HEK293T (cell line): ENCODE results near the gene TUBB4B.

Experiments
- ARNT ChIP-seq: fragments of 450-650 bp; IDR thresholded peaks from 2 replicates; pipeline ENCODE4 v1.6.1; 2017; ENCODE audit warnings: mild to moderate bottlenecking
- BHLHE40 ChIP-seq: fragments of 450-650 bp; IDR thresholded peaks from 2 replicates; pipeline ENCODE4 v1.6.1; 2016; ENCODE audit warnings: mild to moderate bottlenecking, moderate library complexity, borderline replicate concordance
- ELF4 ChIP-seq: fragments of 450-650 bp; IDR thresholded peaks from 2 replicates; pipeline ENCODE4 v1.6.1; 2017; ENCODE audit warnings: antibody characterized with exemption
- FOXA1 ChIP-seq: fragments of 450-650 bp; IDR thresholded peaks from 2 replicates; pipeline ENCODE4 v1.6.1; 2016; ENCODE audit warnings: mild to moderate bottlenecking
- FOXK2 ChIP-seq: fragments of 450-650 bp; IDR thresholded peaks from 2 replicates; pipeline ENCODE4 v1.6.1; 2016; ENCODE audit warnings: mild to moderate bottlenecking
- FOXM1 ChIP-seq: fragments of 450-650 bp; IDR thresholded peaks from 2 replicates; pipeline ENCODE4 v1.6.1; 2017; ENCODE audit warnings: mild to moderate bottlenecking, borderline replicate concordance
- L3MBTL2 ChIP-seq: fragments of 450-650 bp; conservative IDR thresholded peaks from 2 replicates; pipeline ENCODE4 v1.6.1; 2016; ENCODE audit warnings: mild to moderate bottlenecking
- LEF1 ChIP-seq: fragments of 450-650 bp; IDR thresholded peaks from 2 replicates; pipeline ENCODE4 v1.6.1; 2017; ENCODE audit warnings: mild to moderate bottlenecking, borderline replicate concordance
- NFRKB ChIP-seq: fragments of 450-650 bp; IDR thresholded peaks from 2 replicates; pipeline ENCODE4 v1.6.1; 2016; ENCODE audit warnings: mild to moderate bottlenecking, moderate library complexity
- SP1 ChIP-seq: fragments of 450-650 bp; IDR thresholded peaks from 2 replicates; pipeline ENCODE4 v1.6.1; 2017
- SUZ12 ChIP-seq: fragments of 450-650 bp; IDR thresholded peaks from 2 replicates; pipeline ENCODE4 v1.6.1; 2016; ENCODE audit warnings: mild to moderate bottlenecking
- TARDBP ChIP-seq: fragments of 450-650 bp; IDR thresholded peaks from 2 replicates; pipeline ENCODE4 v1.6.1; 2016
- ZNF384 ChIP-seq: fragments of 450-650 bp; IDR thresholded peaks from 2 replicates; pipeline ENCODE4 v1.6.1; 2016
- TF ChIP-seq, protein P1 (sequence below): fragments of 450-650 bp; IDR thresholded peaks from 2 replicates; pipeline ENCODE4 v1.6.1; 2016

DNA sequence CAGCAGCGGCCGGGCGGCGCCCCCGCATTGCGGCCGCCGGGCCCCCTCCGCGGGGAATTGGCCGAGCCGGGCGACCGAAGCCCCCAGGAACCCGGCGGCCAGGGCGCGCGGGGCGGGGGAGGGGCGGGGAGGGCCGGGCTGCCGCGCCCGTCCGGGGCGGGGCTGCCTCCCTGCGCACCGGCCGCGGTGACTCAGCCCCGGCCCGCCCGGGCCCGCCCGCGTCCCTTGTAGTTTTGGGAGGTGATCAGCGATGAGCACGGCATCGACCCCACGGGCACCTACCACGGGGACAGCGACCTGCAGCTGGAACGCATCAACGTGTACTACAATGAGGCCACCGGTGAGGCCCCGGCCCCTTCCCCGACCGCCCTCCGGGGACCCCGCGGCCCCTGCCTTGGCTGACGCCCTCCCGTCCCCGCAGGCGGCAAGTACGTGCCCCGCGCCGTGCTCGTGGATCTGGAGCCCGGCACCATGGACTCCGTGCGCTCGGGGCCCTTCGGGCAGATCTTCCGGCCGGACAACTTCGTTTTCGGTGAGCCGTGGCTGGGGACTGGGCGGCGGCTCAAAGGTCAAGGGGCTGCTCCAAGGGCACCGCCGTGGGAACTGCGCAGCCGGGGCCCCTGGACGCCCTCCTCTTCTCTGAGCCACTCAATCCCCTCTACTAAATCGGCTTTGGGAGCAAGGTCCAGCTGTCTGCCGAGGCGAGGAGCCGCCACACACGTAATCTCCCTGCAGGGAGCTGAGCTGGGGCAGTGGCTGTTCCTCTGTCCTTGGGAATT, 592 bp downstream of the TUBB4B start:
- TF ChIP-seq FOXM1: no peak
- TF ChIP-seq LEF1: no peak
- TF ChIP-seq NFRKB: no peak
- no peak for TF ChIP-seq ELF4
- no peak for TF ChIP-seq BHLHE40
- TF ChIP-seq TARDBP: no peak
- no peak for TF ChIP-seq SUZ12
- no peak for TF ChIP-seq FOXA1
- no peak for TF ChIP-seq SP1
- TF ChIP-seq L3MBTL2: no peak
- TF ChIP-seq, protein P1, sequence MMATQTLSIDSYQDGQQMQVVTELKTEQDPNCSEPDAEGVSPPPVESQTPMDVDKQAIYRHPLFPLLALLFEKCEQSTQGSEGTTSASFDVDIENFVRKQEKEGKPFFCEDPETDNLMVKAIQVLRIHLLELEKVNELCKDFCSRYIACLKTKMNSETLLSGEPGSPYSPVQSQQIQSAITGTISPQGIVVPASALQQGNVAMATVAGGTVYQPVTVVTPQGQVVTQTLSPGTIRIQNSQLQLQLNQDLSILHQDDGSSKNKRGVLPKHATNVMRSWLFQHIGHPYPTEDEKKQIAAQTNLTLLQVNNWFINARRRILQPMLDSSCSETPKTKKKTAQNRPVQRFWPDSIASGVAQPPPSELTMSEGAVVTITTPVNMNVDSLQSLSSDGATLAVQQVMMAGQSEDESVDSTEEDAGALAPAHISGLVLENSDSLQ: no peak
- no peak for TF ChIP-seq FOXK2
- no peak for TF ChIP-seq ZNF384
- TF ChIP-seq ARNT: no peak
